Neural cell (in vitro differentiated cells): ENCODE measurements around the gene ALK.

Experiments
- EZH2 ChIP-seq: fragments of 200-600, 300-800 bp; shearing (Covaris generic), sonication (generic); IDR thresholded peaks from 2 replicates; pipeline ENCODE4 v1.6.1; 2014; ENCODE audit warnings: antibody characterized with exemption, low read length, borderline replicate concordance, mild to moderate bottlenecking; ENCODE audit not compliant: insufficient read depth, poor library complexity, severe bottlenecking
- POLR2AphosphoS5 ChIP-seq: IDR thresholded peaks from 2 replicates; pipeline ENCODE4 v1.6.1; 2012
- TF ChIP-seq, protein P1 (sequence below): fragments of 450-650 bp; IDR thresholded peaks from 2 replicates; pipeline ENCODE4 v1.5.1; 2014; ENCODE audit warnings: antibody characterized with exemption, mild to moderate bottlenecking, moderate library complexity; ENCODE audit not compliant: poor library complexity, severe bottlenecking

DNA sequence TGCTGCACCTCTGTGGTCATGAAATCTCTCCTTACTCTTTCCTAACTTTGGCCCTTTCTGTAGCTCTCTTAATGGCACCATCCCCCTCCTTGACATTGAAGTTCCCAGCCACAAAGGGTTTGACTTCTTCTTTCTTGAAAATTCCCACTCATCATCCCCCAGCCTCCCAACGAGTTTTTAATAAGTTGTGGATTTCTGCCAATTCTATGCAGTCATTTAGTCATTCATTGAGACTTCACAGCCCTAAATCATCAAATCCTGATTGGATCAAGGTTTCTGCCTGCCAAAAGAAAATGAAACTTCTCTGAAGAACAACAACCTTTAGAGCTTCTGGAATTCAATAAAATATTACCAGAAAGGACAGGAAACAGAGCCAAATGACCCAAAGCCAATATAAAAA lies 451.9 kb downstream of the ALK start:
- TF ChIP-seq POLR2AphosphoS5 (no peak), EZH2 (no peak)
- TF ChIP-seq, protein P1, sequence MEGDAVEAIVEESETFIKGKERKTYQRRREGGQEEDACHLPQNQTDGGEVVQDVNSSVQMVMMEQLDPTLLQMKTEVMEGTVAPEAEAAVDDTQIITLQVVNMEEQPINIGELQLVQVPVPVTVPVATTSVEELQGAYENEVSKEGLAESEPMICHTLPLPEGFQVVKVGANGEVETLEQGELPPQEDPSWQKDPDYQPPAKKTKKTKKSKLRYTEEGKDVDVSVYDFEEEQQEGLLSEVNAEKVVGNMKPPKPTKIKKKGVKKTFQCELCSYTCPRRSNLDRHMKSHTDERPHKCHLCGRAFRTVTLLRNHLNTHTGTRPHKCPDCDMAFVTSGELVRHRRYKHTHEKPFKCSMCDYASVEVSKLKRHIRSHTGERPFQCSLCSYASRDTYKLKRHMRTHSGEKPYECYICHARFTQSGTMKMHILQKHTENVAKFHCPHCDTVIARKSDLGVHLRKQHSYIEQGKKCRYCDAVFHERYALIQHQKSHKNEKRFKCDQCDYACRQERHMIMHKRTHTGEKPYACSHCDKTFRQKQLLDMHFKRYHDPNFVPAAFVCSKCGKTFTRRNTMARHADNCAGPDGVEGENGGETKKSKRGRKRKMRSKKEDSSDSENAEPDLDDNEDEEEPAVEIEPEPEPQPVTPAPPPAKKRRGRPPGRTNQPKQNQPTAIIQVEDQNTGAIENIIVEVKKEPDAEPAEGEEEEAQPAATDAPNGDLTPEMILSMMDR, result no peak
